CD4-positive, alpha-beta T cell (primary cell): Measurements from ENCODE around the gene KIF18A. TPM values are rescaled to one million over a fixed set of nuclear protein-coding genes. Genes with fewer than 3 reads are reported as not detected.

ENCODE experiments used
- ATAC-seq: fragments of 200-7000 bp; cut with Tn5 transposase; one replicate; pipeline ENCODE4 v1.10.0; 2022; ENCODE audit warnings: mild to moderate bottlenecking; ENCODE audit not compliant: poor library complexity
- CTCF ChIA-PET: fragments of 350-600 bp; sonication (Branson Sonifier 250); formaldehyde crosslinking; loops from one replicate; lab custom pipeline; 2021; ENCODE audit warnings: antibody characterized with exemption, inconsistent platforms; lab: Charles Lee
- POLR2A ChIA-PET: fragments of 350-600 bp; sonication (Branson Sonifier 250); formaldehyde crosslinking; loops from one replicate; lab custom pipeline; 2021; ENCODE audit warnings: antibody characterized with exemption, inconsistent platforms; lab: Charles Lee
- DNase-seq, 14 experiments: peaks; one replicate each; pipeline ENCODE4 v3.0.0-alpha.2; 2013 to 2020; ENCODE audit warnings: mixed read lengths in 2 of 14
- H3K27ac ChIP-seq, 2 donors: one replicate each; pipeline versions ENCODE4 v1.5.1 to v1.7.0; 2013; ENCODE audit warnings: low read length in 2 of 2, low read depth in 1 of 2, mild to moderate bottlenecking in 1 of 2
- H3K27me3 ChIP-seq, 2 experiments: 1 replicate in 1 of 2; 2 replicates in 1 of 2; pipeline versions ENCODE4 v1.6.1 to v1.7.0; 2013; ENCODE audit warnings: low read length in 2 of 2, control low read depth in 1 of 2, mild to moderate bottlenecking in 1 of 2, moderate library complexity in 1 of 2; ENCODE audit not compliant: insufficient read depth in 2 of 2, control insufficient read depth in 1 of 2
- H3K36me3 ChIP-seq: one replicate; pipeline ENCODE4 v1.6.1; 2013; ENCODE audit warnings: low read length, control low read depth; ENCODE audit not compliant: insufficient read depth
- H3K4me1 ChIP-seq: one replicate; pipeline ENCODE4 v1.6.1; 2013; ENCODE audit warnings: low read length, control low read depth; ENCODE audit not compliant: insufficient read depth
- H3K4me3 ChIP-seq: one replicate; pipeline ENCODE4 v1.5.1; 2013; ENCODE audit warnings: mild to moderate bottlenecking, low read length, moderate library complexity
- H3K9me3 ChIP-seq, 2 experiments: 1 replicate in 1 of 2; 2 replicates in 1 of 2; pipeline versions ENCODE4 v1.6.1 to v1.7.0; 2013; ENCODE audit warnings: low read length in 2 of 2, mild to moderate bottlenecking in 2 of 2, control low read depth in 1 of 2, moderate library complexity in 1 of 2; ENCODE audit not compliant: control insufficient read depth in 1 of 2, insufficient read depth in 1 of 2
- H3K27ac Mint-ChIP-seq: one replicate; pipeline ENCODE4 v1.8.0; 2020; ENCODE audit warnings: mixed read lengths
- H3K27me3 Mint-ChIP-seq: one replicate; pipeline ENCODE4 v1.8.0; 2021; ENCODE audit warnings: mixed read lengths
- H3K36me3 Mint-ChIP-seq: one replicate; pipeline ENCODE4 v1.8.0; 2021; ENCODE audit warnings: low read depth, mixed read lengths
- H3K4me1 Mint-ChIP-seq: one replicate; pipeline ENCODE4 v1.8.0; 2021; ENCODE audit warnings: low read depth, mixed read lengths
- H3K4me3 Mint-ChIP-seq: one replicate; pipeline ENCODE4 v1.8.0; 2020; ENCODE audit warnings: mild to moderate bottlenecking, mixed read lengths
- H3K9me3 Mint-ChIP-seq: one replicate; pipeline ENCODE4 v1.8.0; 2020; ENCODE audit warnings: mixed read lengths
- intact Hi-C, 2 experiments: fragments of 100-400 bp; cut with DNase I in 1 of 2; cut with micrococcal nuclease in 1 of 2; formaldehyde crosslinking; loops; one replicate each; pipeline versions ENCODE4 v1.15.1 to v1.9.0; 2023 to 2025; cut with DNase I, micrococcal nuclease
- total RNA-seq, 174 experiments: library from RNA in 2 of 174; stranded (reverse) in 2 of 174; gene quantifications; one replicate each; pipeline ENCODE4 v1.2.3 and lab custom pipeline; 2021 to 2026
- TF ChIP-seq, protein P1 (sequence below): fragments of 200-600 bp; IDR thresholded peaks from one replicate; pipeline ENCODE4 v1.8.0; 2022; ENCODE audit warnings: antibody characterized with exemption, mild to moderate bottlenecking

Gene KIF18A
- total RNA-seq, 2 experiments from 2014 or later = 3.4 to 5.3 TPM

DNA sequence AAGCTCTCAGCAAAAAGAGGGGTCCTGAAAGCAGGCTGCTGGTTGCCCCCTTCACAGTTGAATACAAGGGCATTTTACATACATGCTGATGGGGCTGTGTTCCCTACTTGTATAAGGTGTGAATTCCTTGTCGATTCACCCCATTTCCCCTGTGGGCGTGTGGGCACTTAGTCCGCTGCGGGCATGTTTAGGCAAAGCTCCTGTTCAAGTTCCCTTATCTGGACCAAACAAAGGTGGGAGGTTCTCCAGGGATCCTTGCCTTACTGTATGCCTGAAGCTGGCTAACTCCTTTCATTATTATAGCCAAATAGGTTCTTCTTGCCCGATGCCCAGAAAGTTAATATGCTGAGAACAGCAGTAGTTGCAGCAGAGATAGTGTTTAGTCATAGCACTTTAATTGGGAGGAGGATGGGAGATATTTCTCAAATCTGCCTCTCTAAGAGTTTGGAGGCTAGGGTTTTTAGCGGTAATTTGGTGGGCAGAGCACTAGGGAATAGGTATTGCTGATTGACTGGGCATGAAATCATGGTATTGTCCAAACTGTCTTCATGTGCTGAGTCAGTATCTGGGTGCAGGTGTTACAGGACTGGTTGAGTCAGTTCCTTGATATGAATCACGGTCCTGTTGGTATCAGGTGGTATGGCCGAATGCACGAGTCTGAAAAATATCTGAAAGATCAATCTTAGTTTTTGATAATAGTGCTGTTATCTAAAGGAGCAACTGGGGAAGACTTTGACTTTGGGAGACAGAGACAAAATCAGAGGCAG is 32.9 kb upstream of the KIF18A start:
- TF ChIP-seq, protein P1, sequence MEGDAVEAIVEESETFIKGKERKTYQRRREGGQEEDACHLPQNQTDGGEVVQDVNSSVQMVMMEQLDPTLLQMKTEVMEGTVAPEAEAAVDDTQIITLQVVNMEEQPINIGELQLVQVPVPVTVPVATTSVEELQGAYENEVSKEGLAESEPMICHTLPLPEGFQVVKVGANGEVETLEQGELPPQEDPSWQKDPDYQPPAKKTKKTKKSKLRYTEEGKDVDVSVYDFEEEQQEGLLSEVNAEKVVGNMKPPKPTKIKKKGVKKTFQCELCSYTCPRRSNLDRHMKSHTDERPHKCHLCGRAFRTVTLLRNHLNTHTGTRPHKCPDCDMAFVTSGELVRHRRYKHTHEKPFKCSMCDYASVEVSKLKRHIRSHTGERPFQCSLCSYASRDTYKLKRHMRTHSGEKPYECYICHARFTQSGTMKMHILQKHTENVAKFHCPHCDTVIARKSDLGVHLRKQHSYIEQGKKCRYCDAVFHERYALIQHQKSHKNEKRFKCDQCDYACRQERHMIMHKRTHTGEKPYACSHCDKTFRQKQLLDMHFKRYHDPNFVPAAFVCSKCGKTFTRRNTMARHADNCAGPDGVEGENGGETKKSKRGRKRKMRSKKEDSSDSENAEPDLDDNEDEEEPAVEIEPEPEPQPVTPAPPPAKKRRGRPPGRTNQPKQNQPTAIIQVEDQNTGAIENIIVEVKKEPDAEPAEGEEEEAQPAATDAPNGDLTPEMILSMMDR = no peak
- Histone ChIP-seq H3K27ac (no peak overlapping the region), H3K9me3 (peaks cover 9 to 31% of the 10 kb centered on the region in 2 experiments), H3K36me3 (no peaks in the 10 kb centered on the region), H3K4me3 (no peak overlapping the region), H3K27me3 (no peaks in the 10 kb centered on the region), H3K4me1 (no peaks in the 10 kb centered on the region)
- intact Hi-C loops = no loop called here
- no peaks in the 10 kb centered on the region for H3K4me1 Mint-ChIP-seq
- no peak overlapping the region for H3K4me3 Mint-ChIP-seq
- ChIA-PET CTCF (no interaction called here), POLR2A (no interaction called here)
- no peaks in the 10 kb centered on the region for H3K27me3 Mint-ChIP-seq
- peaks cover 80% of the 10 kb centered on the region for H3K36me3 Mint-ChIP-seq
- DNase-seq = no peak
- peaks cover 5% of the 10 kb centered on the region for H3K9me3 Mint-ChIP-seq
- H3K27ac Mint-ChIP-seq = no peak overlapping the region
- no peak for ATAC-seq

DNA sequence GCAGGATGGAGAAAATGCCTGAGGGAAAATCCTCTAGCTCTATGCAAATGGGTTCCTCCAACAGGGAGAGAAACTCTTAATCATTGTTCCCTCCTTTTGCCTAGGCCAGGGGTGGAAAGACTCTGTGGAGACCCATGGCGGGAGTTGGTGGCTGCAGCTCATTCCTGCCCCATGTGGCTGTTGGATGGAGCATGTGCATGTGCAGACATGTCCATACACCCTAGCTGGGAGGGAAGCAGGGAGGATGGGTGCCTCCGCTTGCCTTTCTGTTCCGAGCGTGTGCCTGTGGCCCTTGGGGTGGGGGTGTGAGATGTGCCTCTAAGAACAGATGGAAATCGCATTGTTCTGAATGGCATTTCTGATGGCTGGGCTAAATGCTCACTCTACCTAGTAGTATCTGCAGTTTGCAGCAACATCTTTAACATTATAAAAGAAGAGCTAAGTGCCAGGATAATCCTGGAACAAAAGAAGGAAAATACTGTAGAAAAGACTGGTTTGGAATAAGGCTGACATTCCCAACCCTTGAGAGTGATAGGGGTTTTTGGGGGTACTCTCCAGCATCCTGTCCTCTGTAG is 32.0 kb upstream of the KIF18A start:
- no peak overlapping the region for H3K4me3 ChIP-seq
- intact Hi-C loops = no loop called here
- DNase-seq = no peak
- no peaks in the 10 kb centered on the region for H3K27me3 ChIP-seq
- H3K4me1 ChIP-seq = no peaks in the 10 kb centered on the region
- no peaks in the 10 kb centered on the region for H3K36me3 ChIP-seq
- Mint-ChIP-seq H3K9me3 (peaks cover 5% of the 10 kb centered on the region), H3K4me1 (no peaks in the 10 kb centered on the region), H3K27me3 (no peaks in the 10 kb centered on the region), H3K27ac (no peak overlapping the region), H3K4me3 (no peak overlapping the region), H3K36me3 (peaks cover 87% of the 10 kb centered on the region)
- no peak for ATAC-seq
- ChIA-PET POLR2A (no interaction called here), CTCF (no interaction called here)
- no peak overlapping the region for H3K27ac ChIP-seq
- peaks cover 9 to 31% of the 10 kb centered on the region in 2 experiments for H3K9me3 ChIP-seq
- TF ChIP-seq, protein P1 = no peak

DNA sequence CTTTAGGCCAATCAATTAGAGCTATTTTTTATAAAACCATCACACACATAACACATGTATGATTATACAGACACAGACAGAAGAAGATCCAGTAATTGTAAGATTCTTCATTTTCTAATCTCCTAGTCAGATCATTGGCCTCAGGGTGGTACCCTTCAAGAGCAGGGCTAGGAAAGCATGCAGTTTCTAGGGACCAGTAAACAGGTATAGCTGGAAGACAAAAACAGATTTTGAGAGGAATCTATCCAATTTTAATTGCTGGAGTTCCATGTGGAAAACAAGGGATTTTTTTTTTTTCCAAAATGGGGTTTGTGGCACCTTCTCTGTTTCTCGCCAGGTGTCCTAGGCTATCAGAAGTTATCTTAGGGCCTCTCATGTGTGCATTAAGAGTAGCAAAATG is 29.9 kb upstream of the KIF18A start:
- H3K9me3 Mint-ChIP-seq = peaks cover 5% of the 10 kb centered on the region
- POLR2A ChIA-PET = no interaction called here
- peaks cover 93% of the 10 kb centered on the region for H3K36me3 Mint-ChIP-seq

More for the DNA sequence above, 29.9 kb upstream of the KIF18A start:
- H3K9me3 ChIP-seq = peaks cover 9 to 31% of the 10 kb centered on the region in 2 experiments
- CTCF ChIA-PET = no interaction called here
- ATAC-seq (no peak), DNase-seq (no peak)
- H3K27ac ChIP-seq = no peak overlapping the region
- H3K4me3 ChIP-seq = no peak overlapping the region
- Mint-ChIP-seq H3K27ac (no peak overlapping the region), H3K27me3 (no peaks in the 10 kb centered on the region), H3K4me1 (no peaks in the 10 kb centered on the region), H3K4me3 (no peak overlapping the region)
- no peaks in the 10 kb centered on the region for H3K27me3 ChIP-seq
- intact Hi-C loops = no loop called here
- peaks cover 7% of the 10 kb centered on the region for H3K36me3 ChIP-seq
- no peaks in the 10 kb centered on the region for H3K4me1 ChIP-seq
- TF ChIP-seq, protein P1 = no peak
